H1 (cell line): ENCODE measurements around the gene GIMAP7. TPM values are rescaled to one million over a fixed set of nuclear protein-coding genes. Genes with fewer than 3 reads are reported as not detected.

Experiments
- BCL11A ChIP-seq, 2 experiments: IDR thresholded peaks; one replicate each; pipeline ENCODE4 v1.6.1; 2011; ENCODE audit warnings: low read depth in 2 of 2, low read length in 2 of 2, mild to moderate bottlenecking in 2 of 2
- FOSL1 ChIP-seq: IDR thresholded peaks from 2 replicates; pipeline ENCODE4 v1.6.1; 2011; ENCODE audit warnings: mild to moderate bottlenecking, low read depth, low read length, moderate library complexity; ENCODE audit not compliant: insufficient read depth
- SIX5 ChIP-seq: IDR thresholded peaks from 2 replicates; pipeline ENCODE4 v1.6.1; 2011; ENCODE audit warnings: mild to moderate bottlenecking, low read depth, low read length
- TAF1 ChIP-seq: IDR thresholded peaks from 2 replicates; pipeline ENCODE4 v1.6.1; 2011; ENCODE audit warnings: mild to moderate bottlenecking, low read depth, low read length
- YY1 ChIP-seq: IDR thresholded peaks from 2 replicates; pipeline ENCODE4 v1.6.1; 2011; ENCODE audit warnings: low read depth, mild to moderate bottlenecking, low read length
- polyA plus RNA-seq, 7 experiments: library from polyadenylated mRNA; depleted of rRNA in 3 of 7; stranded (reverse) in 5 of 7; unstranded in 2 of 7; fragments of >200 nt in 5 of 7; fragments of 200-250 nt in 2 of 7; gene quantifications; 1 replicate in 5 of 7; 2 replicates in 1 of 7; 4 replicates in 1 of 7; pipeline versions ENCODE4 v1.2.1 to v1.2.3, GENCODE V29; 2011 to 2013; ENCODE audit warnings: missing spikeins in 2 of 7, mixed read lengths in 2 of 7
- total RNA-seq: library from RNA; stranded (reverse); fragmentation: NEBNext Ultra II Directional; extraction: Animal tissue kit (Norgen Biotek cat#: 25700); gene quantifications from 2 replicates; pipeline ENCODE4 v1.2.1, GENCODE V29; 2021
- TF ChIP-seq, protein P1 (sequence below): fragments of 300-600 bp; sonication (generic); IDR thresholded peaks from 2 replicates; pipeline ENCODE4 v1.7.1; 2012; ENCODE audit warnings: low read length, moderate library complexity, mild to moderate bottlenecking, inconsistent platforms; ENCODE audit not compliant: insufficient replicate concordance

Gene GIMAP7
- total and polyA plus RNA-seq, 2 of the 8 experiments (the other 6 are each of a cell fraction or from before 2014, with no cell fraction given) = not detected

GRCh38 chr7:150471886-150472285, 42.8 kb upstream of the GIMAP7 start (continued):
- TF ChIP-seq, protein P1, sequence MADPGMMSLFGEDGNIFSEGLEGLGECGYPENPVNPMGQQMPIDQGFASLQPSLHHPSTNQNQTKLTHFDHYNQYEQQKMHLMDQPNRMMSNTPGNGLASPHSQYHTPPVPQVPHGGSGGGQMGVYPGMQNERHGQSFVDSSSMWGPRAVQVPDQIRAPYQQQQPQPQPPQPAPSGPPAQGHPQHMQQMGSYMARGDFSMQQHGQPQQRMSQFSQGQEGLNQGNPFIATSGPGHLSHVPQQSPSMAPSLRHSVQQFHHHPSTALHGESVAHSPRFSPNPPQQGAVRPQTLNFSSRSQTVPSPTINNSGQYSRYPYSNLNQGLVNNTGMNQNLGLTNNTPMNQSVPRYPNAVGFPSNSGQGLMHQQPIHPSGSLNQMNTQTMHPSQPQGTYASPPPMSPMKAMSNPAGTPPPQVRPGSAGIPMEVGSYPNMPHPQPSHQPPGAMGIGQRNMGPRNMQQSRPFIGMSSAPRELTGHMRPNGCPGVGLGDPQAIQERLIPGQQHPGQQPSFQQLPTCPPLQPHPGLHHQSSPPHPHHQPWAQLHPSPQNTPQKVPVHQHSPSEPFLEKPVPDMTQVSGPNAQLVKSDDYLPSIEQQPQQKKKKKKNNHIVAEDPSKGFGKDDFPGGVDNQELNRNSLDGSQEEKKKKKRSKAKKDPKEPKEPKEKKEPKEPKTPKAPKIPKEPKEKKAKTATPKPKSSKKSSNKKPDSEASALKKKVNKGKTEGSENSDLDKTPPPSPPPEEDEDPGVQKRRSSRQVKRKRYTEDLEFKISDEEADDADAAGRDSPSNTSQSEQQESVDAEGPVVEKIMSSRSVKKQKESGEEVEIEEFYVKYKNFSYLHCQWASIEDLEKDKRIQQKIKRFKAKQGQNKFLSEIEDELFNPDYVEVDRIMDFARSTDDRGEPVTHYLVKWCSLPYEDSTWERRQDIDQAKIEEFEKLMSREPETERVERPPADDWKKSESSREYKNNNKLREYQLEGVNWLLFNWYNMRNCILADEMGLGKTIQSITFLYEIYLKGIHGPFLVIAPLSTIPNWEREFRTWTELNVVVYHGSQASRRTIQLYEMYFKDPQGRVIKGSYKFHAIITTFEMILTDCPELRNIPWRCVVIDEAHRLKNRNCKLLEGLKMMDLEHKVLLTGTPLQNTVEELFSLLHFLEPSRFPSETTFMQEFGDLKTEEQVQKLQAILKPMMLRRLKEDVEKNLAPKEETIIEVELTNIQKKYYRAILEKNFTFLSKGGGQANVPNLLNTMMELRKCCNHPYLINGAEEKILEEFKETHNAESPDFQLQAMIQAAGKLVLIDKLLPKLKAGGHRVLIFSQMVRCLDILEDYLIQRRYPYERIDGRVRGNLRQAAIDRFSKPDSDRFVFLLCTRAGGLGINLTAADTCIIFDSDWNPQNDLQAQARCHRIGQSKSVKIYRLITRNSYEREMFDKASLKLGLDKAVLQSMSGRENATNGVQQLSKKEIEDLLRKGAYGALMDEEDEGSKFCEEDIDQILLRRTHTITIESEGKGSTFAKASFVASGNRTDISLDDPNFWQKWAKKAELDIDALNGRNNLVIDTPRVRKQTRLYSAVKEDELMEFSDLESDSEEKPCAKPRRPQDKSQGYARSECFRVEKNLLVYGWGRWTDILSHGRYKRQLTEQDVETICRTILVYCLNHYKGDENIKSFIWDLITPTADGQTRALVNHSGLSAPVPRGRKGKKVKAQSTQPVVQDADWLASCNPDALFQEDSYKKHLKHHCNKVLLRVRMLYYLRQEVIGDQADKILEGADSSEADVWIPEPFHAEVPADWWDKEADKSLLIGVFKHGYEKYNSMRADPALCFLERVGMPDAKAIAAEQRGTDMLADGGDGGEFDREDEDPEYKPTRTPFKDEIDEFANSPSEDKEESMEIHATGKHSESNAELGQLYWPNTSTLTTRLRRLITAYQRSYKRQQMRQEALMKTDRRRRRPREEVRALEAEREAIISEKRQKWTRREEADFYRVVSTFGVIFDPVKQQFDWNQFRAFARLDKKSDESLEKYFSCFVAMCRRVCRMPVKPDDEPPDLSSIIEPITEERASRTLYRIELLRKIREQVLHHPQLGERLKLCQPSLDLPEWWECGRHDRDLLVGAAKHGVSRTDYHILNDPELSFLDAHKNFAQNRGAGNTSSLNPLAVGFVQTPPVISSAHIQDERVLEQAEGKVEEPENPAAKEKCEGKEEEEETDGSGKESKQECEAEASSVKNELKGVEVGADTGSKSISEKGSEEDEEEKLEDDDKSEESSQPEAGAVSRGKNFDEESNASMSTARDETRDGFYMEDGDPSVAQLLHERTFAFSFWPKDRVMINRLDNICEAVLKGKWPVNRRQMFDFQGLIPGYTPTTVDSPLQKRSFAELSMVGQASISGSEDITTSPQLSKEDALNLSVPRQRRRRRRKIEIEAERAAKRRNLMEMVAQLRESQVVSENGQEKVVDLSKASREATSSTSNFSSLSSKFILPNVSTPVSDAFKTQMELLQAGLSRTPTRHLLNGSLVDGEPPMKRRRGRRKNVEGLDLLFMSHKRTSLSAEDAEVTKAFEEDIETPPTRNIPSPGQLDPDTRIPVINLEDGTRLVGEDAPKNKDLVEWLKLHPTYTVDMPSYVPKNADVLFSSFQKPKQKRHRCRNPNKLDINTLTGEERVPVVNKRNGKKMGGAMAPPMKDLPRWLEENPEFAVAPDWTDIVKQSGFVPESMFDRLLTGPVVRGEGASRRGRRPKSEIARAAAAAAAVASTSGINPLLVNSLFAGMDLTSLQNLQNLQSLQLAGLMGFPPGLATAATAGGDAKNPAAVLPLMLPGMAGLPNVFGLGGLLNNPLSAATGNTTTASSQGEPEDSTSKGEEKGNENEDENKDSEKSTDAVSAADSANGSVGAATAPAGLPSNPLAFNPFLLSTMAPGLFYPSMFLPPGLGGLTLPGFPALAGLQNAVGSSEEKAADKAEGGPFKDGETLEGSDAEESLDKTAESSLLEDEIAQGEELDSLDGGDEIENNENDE = no peak
- TF ChIP-seq BCL11A (IDR thresholded peaks at IDR 0.05; ENCODE audit: low read depth in 2 of 2, low read length in 2 of 2) (no peak), SIX5 (no peak), YY1 (no peak), FOSL1 (no peak), TAF1 (no peak)
